Measurements from ENCODE around the gene ITM2C. TPM values are rescaled to one million over a fixed set of nuclear protein-coding genes. Genes with fewer than 3 reads are reported as not detected.

The ITM2C gene
- total and polyA plus RNA-seq, 2 of the 8 experiments (the other 6 are each of a cell fraction or from before 2014, with no cell fraction given): 362 to 742 TPM

- H3K79me1 ChIP-seq (ENCODE audit: low read depth, low read length): no peaks in the 10 kb centered on the region
- ChIA-PET POLR2A (ENCODE audit: partially characterized antibody) (interaction anchor here (0.6 to 5.2 kb wide), 3 partner anchors 17 to 108 kb away, joined by 3 to 32 read pairs (median 4); no protein-coding TSS in a partner anchor), CTCF (ENCODE audit: partially characterized antibody) (interaction anchor here (0.8 to 21.7 kb wide), 11 partner anchors 15 to 119 kb away, joined by 3 to 332 read pairs (median 5); partner anchors contain the start of gene GPR55)
- DNase-seq (ENCODE audit: low read depth in 1 of 2, low spot score in 2 of 2): no peak
- no peaks in the 10 kb centered on the region for H3K9me3 ChIP-seq (ENCODE audit: insufficient read depth in 2 of 2, low read depth in 1 of 2, low read length in 1 of 2)
- H4K91ac ChIP-seq (replicated peaks; ENCODE audit: insufficient read length, low read length): no peak overlapping the region
- H3K27me3 ChIP-seq (replicated peaks in 1 of 4; ENCODE audit: control insufficient read depth in 3 of 4, extremely low read depth in 1 of 4, insufficient read depth in 3 of 4, low read length in 3 of 4): peaks cover 0 to 2% (median 0%) of the 10 kb centered on the region in 4 experiments; a peak in 1 of 7 replicates
- no peak overlapping the region for H2BK15ac ChIP-seq (ENCODE audit: low read length)
- H3K4me2 ChIP-seq (ENCODE audit: insufficient read depth in 1 of 2, low read depth in 2 of 2, low read length in 2 of 2): no peak overlapping the region
- no peak overlapping the region for H2AK5ac ChIP-seq (ENCODE audit: low read depth, low read length)
- H3K14ac ChIP-seq (ENCODE audit: insufficient read length): no peak overlapping the region
- no peak overlapping the region for H4K5ac ChIP-seq (ENCODE audit: insufficient read length, low read depth, low read length)
- no peak overlapping the region for H3K23ac ChIP-seq (ENCODE audit: insufficient read length)
- H3K23me2 ChIP-seq (ENCODE audit: low read depth, low read length): no peaks in the 10 kb centered on the region
- 0 out of 2 replicates have a peak overlapping the region, but pooled peaks have one; percentile 48 for H2BK20ac ChIP-seq (ENCODE audit: low read length)
- no peak for FAIRE-seq
- TF ChIP-seq SP1 (IDR thresholded peaks at IDR 0.05; ENCODE audit: low read depth, low read length): no peak
- TF ChIP-seq CHD1 (IDR thresholded peaks at IDR 0.05; ENCODE audit: low read depth, low read length): no peak
- no peak for TF ChIP-seq BRCA1 (IDR thresholded peaks at IDR 0.05; ENCODE audit: low read depth, low read length)
- no peak for TF ChIP-seq SUZ12 (IDR thresholded peaks at IDR 0.05; ENCODE audit: low read length)
- no peak overlapping the region for H3K18ac ChIP-seq (ENCODE audit: extremely low read depth, low read length)
- H2BK12ac ChIP-seq (ENCODE audit: low read depth, low read length): peak overlapping the region; percentile 60; the same call in 1 of the 2 replicates
- H3K4me1 ChIP-seq (replicated peaks in 1 of 4; ENCODE audit: control insufficient read depth in 3 of 4, insufficient read depth in 4 of 4, low read length in 3 of 4): peaks cover 3 to 17% (median 11%) of the 10 kb centered on the region in 4 experiments
- no peak overlapping the region for H2BK120ac ChIP-seq (replicated peaks; ENCODE audit: low read depth, low read length)
- no peak overlapping the region; the same call in 1 of the 2 replicates for H4K8ac ChIP-seq (ENCODE audit: extremely low read depth, insufficient read depth, low read length)
- H3K56ac ChIP-seq (replicated peaks; ENCODE audit: insufficient read length, low read depth, low read length): no peak overlapping the region
- WGBS, 2 experiments (ENCODE audit: extremely low coverage in 1 of 2, insufficient coverage in 1 of 2, insufficient read length in 1 of 2, insufficient replicate concordance in 2 of 2, low coverage in 1 of 2, low lambda C conversion rate in 2 of 2, missing lambda C conversion rate in 1 of 2): 93% methylated on average over 13 of the region's 13 CpGs; no CpG with 5 or more reads in 1 of the 2 experiments
- no peaks in the 10 kb centered on the region for H4K20me1 ChIP-seq (replicated peaks in 1 of 2; ENCODE audit: control insufficient read depth in 1 of 2, insufficient read depth in 2 of 2, low read length in 2 of 2)
- no peak overlapping the region for H3K9ac ChIP-seq (replicated peaks in 1 of 4; ENCODE audit: extremely low read depth in 1 of 4, low read depth in 3 of 4, low read length in 3 of 4)
- no peak overlapping the region for H2AFZ ChIP-seq (ENCODE audit: low read length)
- no peak overlapping the region for H2BK5ac ChIP-seq (ENCODE audit: low read depth, low read length)
- H3K4ac ChIP-seq (replicated peaks; ENCODE audit: insufficient read length, low read depth, low read length): no peak overlapping the region
- no peaks in the 10 kb centered on the region for H3K36me3 ChIP-seq (ENCODE audit: control insufficient read depth in 2 of 4, insufficient read depth in 4 of 4, low read length in 3 of 4)
- H3K79me2 ChIP-seq (ENCODE audit: control insufficient read depth in 1 of 2, insufficient read depth in 2 of 2, low read length in 2 of 2): no peaks in the 10 kb centered on the region
- H3K4me3 ChIP-seq (ENCODE audit: extremely low read depth in 1 of 4, insufficient read depth in 2 of 4, low read depth in 3 of 4, low read length in 4 of 4): no peak overlapping the region
- no peak overlapping the region for H3K27ac ChIP-seq (ENCODE audit: low read depth, low read length)
Measured at GRCh38 chr2:230898016-230898712, 33.4 kb downstream of the ITM2C start.
